HEK293 (cell line): ENCODE measurements around the gene STON2.

ENCODE experiments used
- HOXD13 ChIP-seq: sonication (generic); formaldehyde crosslinking; IDR thresholded peaks from 2 replicates; pipeline ENCODE4 v1.8.0; 2022; ENCODE audit warnings: missing genetic modification reagents, borderline replicate concordance
- ZNF792 ChIP-seq: fragments of 450-650 bp; formaldehyde crosslinking; IDR thresholded peaks from 2 replicates; pipeline ENCODE4 v1.5.1; 2016; ENCODE audit warnings: missing biosample characterization, missing genetic modification characterization
- TF ChIP-seq, protein P1 (sequence below): fragments of 450-650 bp; formaldehyde crosslinking; IDR thresholded peaks from 2 replicates; pipeline ENCODE4 v1.5.1; 2016; ENCODE audit warnings: missing biosample characterization, missing genetic modification characterization

DNA sequence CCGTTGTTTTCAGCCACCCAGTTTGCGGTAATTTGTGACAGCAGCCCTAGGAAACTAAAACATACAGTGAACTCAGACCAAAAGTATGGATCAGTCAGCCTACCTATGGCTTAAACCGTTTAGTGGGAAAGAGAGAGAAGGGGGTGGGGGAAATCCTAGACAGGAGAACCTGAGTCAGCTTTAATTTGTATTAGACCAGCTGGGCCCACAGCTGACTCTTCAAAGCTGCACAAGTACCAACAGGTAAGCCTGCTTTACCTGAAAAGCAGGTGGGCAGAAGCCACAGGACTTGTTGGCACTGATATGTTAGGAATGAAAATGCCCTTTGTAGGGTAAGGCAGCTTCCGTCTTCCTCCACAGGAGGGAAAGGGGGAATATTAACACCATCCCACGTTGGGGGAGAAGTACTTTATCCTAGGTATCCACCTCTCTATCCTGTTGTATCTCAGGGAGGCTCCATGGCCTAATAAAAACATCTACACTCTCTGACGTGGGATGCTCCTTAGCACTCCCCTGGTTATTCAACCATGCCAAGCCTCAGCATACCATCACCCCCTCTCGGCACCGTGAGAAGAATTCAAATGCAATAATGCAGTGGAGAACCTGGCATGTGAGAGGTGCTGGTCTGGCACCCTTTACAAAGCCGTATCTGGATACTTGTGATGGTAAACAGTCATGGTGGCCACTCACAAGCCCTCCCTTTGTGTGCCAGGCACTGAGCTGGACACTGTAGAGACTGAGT lies 70.3 kb downstream of the STON2 start:
- TF ChIP-seq, protein P1, sequence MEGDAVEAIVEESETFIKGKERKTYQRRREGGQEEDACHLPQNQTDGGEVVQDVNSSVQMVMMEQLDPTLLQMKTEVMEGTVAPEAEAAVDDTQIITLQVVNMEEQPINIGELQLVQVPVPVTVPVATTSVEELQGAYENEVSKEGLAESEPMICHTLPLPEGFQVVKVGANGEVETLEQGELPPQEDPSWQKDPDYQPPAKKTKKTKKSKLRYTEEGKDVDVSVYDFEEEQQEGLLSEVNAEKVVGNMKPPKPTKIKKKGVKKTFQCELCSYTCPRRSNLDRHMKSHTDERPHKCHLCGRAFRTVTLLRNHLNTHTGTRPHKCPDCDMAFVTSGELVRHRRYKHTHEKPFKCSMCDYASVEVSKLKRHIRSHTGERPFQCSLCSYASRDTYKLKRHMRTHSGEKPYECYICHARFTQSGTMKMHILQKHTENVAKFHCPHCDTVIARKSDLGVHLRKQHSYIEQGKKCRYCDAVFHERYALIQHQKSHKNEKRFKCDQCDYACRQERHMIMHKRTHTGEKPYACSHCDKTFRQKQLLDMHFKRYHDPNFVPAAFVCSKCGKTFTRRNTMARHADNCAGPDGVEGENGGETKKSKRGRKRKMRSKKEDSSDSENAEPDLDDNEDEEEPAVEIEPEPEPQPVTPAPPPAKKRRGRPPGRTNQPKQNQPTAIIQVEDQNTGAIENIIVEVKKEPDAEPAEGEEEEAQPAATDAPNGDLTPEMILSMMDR (tag by site-specific recombination), result no peak
- TF ChIP-seq ZNF792 (tag by site-specific recombination) (no peak), HOXD13 (CRISPR knock-in tag) (no peak)
